Spleen (tissue), 7 donors: ENCODE data around the gene MS4A18.

Experiments
- CTCF ChIP-seq, 11 experiments: fragments of 200-600 bp in 7 of 11; fragments of 450-650 bp in 4 of 11; sonication (generic) in 4 of 11; IDR thresholded peaks in 8 of 11; conservative IDR thresholded peaks in 3 of 11; 1 replicate in 7 of 11; 2 replicates in 4 of 11; pipeline versions ENCODE4 v1.4.0 to v1.8.0; 2016 to 2021; ENCODE audit warnings: antibody characterized with exemption in 11 of 11, inconsistent platforms in 4 of 11, mild to moderate bottlenecking in 1 of 11
- POLR2A ChIP-seq, 3 donors: fragments of 450-650 bp; IDR thresholded peaks; one replicate each; pipeline ENCODE4 v1.5.1; 2017; ENCODE audit warnings: antibody characterized with exemption in 3 of 3, mild to moderate bottlenecking in 1 of 3
- donor health status: DM: no; HTN: no; CAD: no; lungs with moderate emphysema.
- donor health status: DM: no; HTN: no; CAD: no.
- donor health status: DM: no; HTN: no; CAD: no.

- TF ChIP-seq CTCF (IDR thresholded peaks at IDR 0.05 in 8 of 11, conservative IDR thresholded peaks at IDR 0.05 in 3 of 11) (no peak), POLR2A (IDR thresholded peaks at IDR 0.05) (no peak)
These were observed 25.2 kb upstream of the MS4A18 start, which contains the start of gene MS4A8 for GRCh38 chr11:60699284-60699691.
